Ishikawa (cell line): ENCODE measurements around the gene EIF1AD.

Source experiments
- CEBPB ChIP-seq: IDR thresholded peaks from 2 replicates; pipeline ENCODE4 v1.6.1; 2012
- CREB1 ChIP-seq: IDR thresholded peaks from 2 replicates; pipeline ENCODE4 v1.6.1; 2012; ENCODE audit warnings: low read depth
- EGR1 ChIP-seq: IDR thresholded peaks from 2 replicates; pipeline ENCODE4 v1.6.1; 2012
- EP300 ChIP-seq: IDR thresholded peaks from 2 replicates; pipeline ENCODE4 v1.6.1; 2012; ENCODE audit warnings: borderline replicate concordance
- FOXM1 ChIP-seq: IDR thresholded peaks from 2 replicates; pipeline ENCODE4 v1.6.1; 2012; ENCODE audit warnings: low read depth, borderline replicate concordance
- MAX ChIP-seq: IDR thresholded peaks from 2 replicates; pipeline ENCODE4 v1.6.1; 2012
- NFIC ChIP-seq: IDR thresholded peaks from 2 replicates; pipeline ENCODE4 v1.6.1; 2012
- RAD21 ChIP-seq: IDR thresholded peaks from 2 replicates; pipeline ENCODE4 v1.6.1; 2012; ENCODE audit warnings: low read depth
- REST ChIP-seq: IDR thresholded peaks from 2 replicates; pipeline ENCODE4 v1.6.1; 2012; ENCODE audit warnings: low read depth, mild to moderate bottlenecking
- TAF1 ChIP-seq: IDR thresholded peaks from 2 replicates; pipeline ENCODE4 v1.6.1; 2012; ENCODE audit warnings: low read depth, mild to moderate bottlenecking
- TCF12 ChIP-seq: IDR thresholded peaks from 2 replicates; pipeline ENCODE4 v1.6.1; 2012; ENCODE audit warnings: low read depth
- TEAD4 ChIP-seq: IDR thresholded peaks from 2 replicates; pipeline ENCODE4 v1.6.1; 2012
- YY1 ChIP-seq: IDR thresholded peaks from 2 replicates; pipeline ENCODE4 v1.6.1; 2012; ENCODE audit warnings: low read depth
- ZBTB7A ChIP-seq: IDR thresholded peaks from 2 replicates; pipeline ENCODE4 v1.6.1; 2012; ENCODE audit warnings: low read depth
- TF ChIP-seq, protein P1 (sequence below): IDR thresholded peaks from 2 replicates; pipeline ENCODE4 v1.6.1; 2012

Gene EIF1AD

DNA sequence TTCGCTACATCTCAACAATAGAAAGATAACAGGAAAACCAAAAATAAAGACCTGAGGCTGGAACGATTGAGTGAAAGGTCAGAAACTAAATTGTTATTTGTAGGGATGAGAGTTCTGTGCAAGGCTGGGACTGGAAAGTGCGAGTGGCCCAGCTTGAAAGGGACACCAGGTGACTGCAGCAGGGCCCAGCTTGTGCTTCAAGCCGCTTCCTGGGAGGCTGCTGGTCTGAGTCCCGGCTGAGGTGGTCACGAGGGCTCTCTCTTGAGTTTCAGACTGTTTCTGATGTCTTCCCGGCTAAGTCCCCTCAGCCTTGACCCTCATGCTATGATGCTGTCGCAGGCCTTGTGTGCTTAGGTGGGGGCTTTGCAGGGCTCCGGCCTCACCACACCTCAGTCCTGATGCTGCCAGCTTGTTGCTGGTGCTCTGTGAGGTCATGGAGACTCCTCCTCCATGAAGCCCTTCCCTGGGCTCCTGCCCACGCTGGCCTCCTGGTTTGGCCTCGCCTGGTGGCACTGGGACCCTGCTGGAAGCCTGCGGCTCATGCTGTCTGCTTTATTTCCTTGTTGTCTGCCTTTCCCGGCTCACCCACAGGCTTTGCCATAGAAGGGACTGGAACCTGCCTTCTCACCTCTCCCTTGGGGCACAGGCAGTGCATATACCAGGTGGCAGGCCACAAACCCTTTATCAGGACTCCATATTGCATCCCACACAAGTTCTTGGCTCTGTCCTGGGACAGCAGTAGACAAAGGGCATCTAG lies 4.4 kb upstream of the EIF1AD start:
- TF ChIP-seq MAX (peak; percentile 24; the same call in 1 of the 2 replicates), REST (no peak), TCF12 (0 out of 2 replicates have a peak, but pooled peaks have one; percentile 9), RAD21 (no peak), EGR1 (no peak), YY1 (0 out of 2 replicates have a peak, but pooled peaks have one; percentile 21)

DNA sequence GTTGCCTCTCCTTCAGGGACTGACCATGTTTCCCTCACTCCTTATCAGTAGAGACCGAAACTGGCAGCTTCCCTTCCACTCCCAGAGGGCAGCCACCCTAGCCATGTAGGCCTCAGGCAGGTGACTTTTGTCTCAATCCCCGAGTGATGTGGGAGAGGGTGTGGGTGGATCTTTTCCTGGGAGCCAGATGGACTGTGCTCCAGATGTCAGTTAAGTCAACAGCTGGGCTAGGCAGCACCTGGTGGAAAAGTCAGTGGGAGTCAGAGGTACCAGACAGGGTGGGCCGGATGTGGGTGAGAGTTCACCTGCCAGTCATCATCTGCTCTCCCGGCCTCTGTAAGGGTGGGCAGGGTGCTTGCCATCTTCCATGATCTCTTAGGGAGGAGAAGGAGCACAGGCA lies 2.2 kb upstream of the EIF1AD start:
- TF ChIP-seq EP300 = no peak
- no peak for TF ChIP-seq CEBPB
- TF ChIP-seq NFIC = no peak
- TF ChIP-seq RAD21 = no peak
- TF ChIP-seq ZBTB7A = no peak
- TF ChIP-seq MAX = no peak
- TF ChIP-seq EGR1 = no peak
- no peak for TF ChIP-seq FOXM1
- TF ChIP-seq TCF12 = no peak
- TF ChIP-seq REST = no peak

GRCh38 chr11:66003291-66003690 lies 1.3 kb upstream of the EIF1AD start:
- TF ChIP-seq CREB1 (no peak), FOXM1 (no peak), CEBPB (no peak), TCF12 (no peak), RAD21 (no peak), EGR1 (no peak), NFIC (no peak), REST (no peak), YY1 (no peak), TAF1 (no peak), TEAD4 (no peak), MAX (no peak), EP300 (no peak), ZBTB7A (no peak)
- TF ChIP-seq, protein P1, sequence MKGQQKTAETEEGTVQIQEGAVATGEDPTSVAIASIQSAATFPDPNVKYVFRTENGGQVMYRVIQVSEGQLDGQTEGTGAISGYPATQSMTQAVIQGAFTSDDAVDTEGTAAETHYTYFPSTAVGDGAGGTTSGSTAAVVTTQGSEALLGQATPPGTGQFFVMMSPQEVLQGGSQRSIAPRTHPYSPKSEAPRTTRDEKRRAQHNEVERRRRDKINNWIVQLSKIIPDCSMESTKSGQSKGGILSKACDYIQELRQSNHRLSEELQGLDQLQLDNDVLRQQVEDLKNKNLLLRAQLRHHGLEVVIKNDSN = no peak

GRCh38 chr11:66002648-66003225 lies 780 bp upstream of the EIF1AD start:
- no peak for TF ChIP-seq TCF12
- TF ChIP-seq CEBPB = no peak
- TF ChIP-seq REST = no peak
- TF ChIP-seq FOXM1 = no peak
- TF ChIP-seq NFIC = no peak
- TF ChIP-seq YY1 = no peak
- TF ChIP-seq EP300 = no peak
- TF ChIP-seq RAD21 = no peak
- no peak for TF ChIP-seq TEAD4
- no peak for TF ChIP-seq MAX
- no peak for TF ChIP-seq TAF1
- TF ChIP-seq CREB1 = no peak
- no peak; the same call in 1 of the 2 replicates for TF ChIP-seq EGR1
- no peak for TF ChIP-seq ZBTB7A
- TF ChIP-seq, protein P1 = no peak
